GM23248 (cell line): Measurements from ENCODE around the gene INO80.

Experiments used
- EZH2 ChIP-seq: fragments of 200-600 bp; sonication (generic); IDR thresholded peaks from 2 replicates; pipeline ENCODE4 v1.6.1; 2018; ENCODE audit warnings: antibody characterized with exemption, mild to moderate bottlenecking; ENCODE audit not compliant: insufficient read depth, poor library complexity, severe bottlenecking
- EZH2phosphoT487 ChIP-seq: fragments of 200-600 bp; sonication (generic); IDR thresholded peaks from 2 replicates; pipeline ENCODE4 v1.6.1; 2018; ENCODE audit warnings: antibody characterized with exemption, moderate library complexity, mild to moderate bottlenecking, low read depth; ENCODE audit not compliant: insufficient read depth

DNA sequence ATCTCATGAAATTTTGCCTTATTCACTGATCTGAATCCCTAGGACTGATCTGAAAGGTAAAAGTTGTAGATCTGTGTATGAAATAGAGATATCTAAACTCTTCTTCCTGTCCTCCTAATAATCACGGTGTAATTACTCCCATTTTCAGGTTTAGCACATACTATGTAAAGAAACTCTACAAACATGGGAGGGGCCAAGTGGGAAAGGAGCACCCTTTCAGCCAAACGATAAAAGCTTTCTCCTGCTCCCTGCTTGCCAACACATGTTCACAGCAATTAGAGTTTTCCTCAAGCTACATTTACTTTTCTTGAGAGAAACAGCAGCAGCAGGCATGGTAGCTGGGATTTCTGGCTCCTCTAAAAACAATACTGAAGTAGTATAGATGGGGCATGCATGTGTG lies 91.2 kb downstream of the INO80 start:
- TF ChIP-seq EZH2 (no peak), EZH2phosphoT487 (no peak)
